ENCODE data around the gene ITGAL.

GRCh38 chr16:30428055-30428454 lies 44.5 kb upstream of the ITGAL start:
- TF ChIP-seq, protein P1, sequence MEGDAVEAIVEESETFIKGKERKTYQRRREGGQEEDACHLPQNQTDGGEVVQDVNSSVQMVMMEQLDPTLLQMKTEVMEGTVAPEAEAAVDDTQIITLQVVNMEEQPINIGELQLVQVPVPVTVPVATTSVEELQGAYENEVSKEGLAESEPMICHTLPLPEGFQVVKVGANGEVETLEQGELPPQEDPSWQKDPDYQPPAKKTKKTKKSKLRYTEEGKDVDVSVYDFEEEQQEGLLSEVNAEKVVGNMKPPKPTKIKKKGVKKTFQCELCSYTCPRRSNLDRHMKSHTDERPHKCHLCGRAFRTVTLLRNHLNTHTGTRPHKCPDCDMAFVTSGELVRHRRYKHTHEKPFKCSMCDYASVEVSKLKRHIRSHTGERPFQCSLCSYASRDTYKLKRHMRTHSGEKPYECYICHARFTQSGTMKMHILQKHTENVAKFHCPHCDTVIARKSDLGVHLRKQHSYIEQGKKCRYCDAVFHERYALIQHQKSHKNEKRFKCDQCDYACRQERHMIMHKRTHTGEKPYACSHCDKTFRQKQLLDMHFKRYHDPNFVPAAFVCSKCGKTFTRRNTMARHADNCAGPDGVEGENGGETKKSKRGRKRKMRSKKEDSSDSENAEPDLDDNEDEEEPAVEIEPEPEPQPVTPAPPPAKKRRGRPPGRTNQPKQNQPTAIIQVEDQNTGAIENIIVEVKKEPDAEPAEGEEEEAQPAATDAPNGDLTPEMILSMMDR (IDR thresholded peaks at IDR 0.05), result no peak
- no peak for TF ChIP-seq ZFX (IDR thresholded peaks at IDR 0.05; ENCODE audit: borderline replicate concordance)

All from 22Rv1 (cell line).